Measurements from ENCODE around the gene LRRC49.

LRRC49 gene

DNA sequence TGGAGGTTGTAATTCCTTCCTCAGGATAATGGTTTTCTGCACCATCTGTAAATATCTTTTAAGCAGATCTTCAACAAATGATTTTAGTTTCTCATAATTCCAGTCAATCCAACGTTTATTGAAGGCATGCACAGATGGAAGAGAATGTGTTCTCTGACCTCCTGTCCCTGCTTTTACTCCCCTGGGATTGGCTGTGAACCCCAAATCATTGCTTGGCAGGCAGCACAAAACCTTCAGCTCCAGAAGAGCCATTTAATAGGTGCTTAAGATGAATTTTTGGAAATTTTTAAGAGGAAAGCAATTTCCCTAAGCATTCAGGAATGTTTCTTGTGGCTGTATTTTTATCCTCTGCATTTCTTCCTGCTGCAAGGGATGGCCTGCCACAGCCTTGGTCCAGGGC lies 197.2 kb downstream of the LRRC49 start:
- no peak for TF ChIP-seq CTCF (IDR thresholded peaks at IDR 0.05; ENCODE audit: low read length)
- no peak for TF ChIP-seq EZH2 (IDR thresholded peaks at IDR 0.05; ENCODE audit: borderline replicate concordance, low read length)
- H3K27ac ChIP-seq (ENCODE audit: low read depth, low read length, poor library complexity, severe bottlenecking): no peak overlapping the region
- H3K9me3 ChIP-seq (ENCODE audit: low read length): no peaks in the 10 kb centered on the region
- H3K36me3 ChIP-seq (ENCODE audit: insufficient read depth, low read length): no peaks in the 10 kb centered on the region
- no peak overlapping the region for H3K4me2 ChIP-seq (ENCODE audit: low read length)
- no peaks in the 10 kb centered on the region for H3K79me2 ChIP-seq (ENCODE audit: insufficient read depth, low read length)
- no peaks in the 10 kb centered on the region for H3K27me3 ChIP-seq (ENCODE audit: insufficient read depth, low read length)
- H3F3A ChIP-seq (ENCODE audit: insufficient read depth, low read length): no peaks in the 10 kb centered on the region
- H3K9me2 ChIP-seq (ENCODE audit: low read depth, low read length): no peaks in the 10 kb centered on the region
- H3K9ac ChIP-seq (ENCODE audit: low read length): no peak overlapping the region
- H3K4me1 ChIP-seq (ENCODE audit: insufficient read depth, low read length, severe bottlenecking): no peaks in the 10 kb centered on the region
- H4K20me1 ChIP-seq (ENCODE audit: insufficient read depth, low read length): no peaks in the 10 kb centered on the region
- H3K4me3 ChIP-seq (ENCODE audit: low read depth, low read length, poor library complexity, severe bottlenecking): no peak overlapping the region
- H2AFZ ChIP-seq (ENCODE audit: low read length): no peak overlapping the region

DNA sequence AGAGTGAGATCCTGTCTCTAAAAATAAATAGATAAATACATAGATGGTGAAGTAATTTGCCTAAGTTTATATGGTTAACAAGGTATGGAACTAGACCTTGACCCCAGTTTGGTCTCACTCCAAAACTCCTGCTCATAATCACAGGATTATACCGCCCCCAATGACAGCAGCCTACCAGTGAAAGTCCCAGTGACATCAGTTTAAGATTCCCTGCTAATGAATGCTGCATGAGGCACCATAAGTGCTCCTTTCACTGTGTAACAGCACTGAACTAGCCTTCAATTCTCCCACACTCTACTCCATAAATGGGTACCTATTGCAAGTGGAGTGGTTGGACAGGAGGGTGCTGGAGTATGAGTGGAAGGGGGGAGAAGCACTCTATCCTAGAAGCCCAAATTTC lies 199.0 kb downstream of the LRRC49 start:
- no peaks in the 10 kb centered on the region for H3K9me3 ChIP-seq (ENCODE audit: low read length)
- no peaks in the 10 kb centered on the region for H3K27me3 ChIP-seq (ENCODE audit: insufficient read depth, low read length)
- no peak overlapping the region for H2AFZ ChIP-seq (ENCODE audit: low read length)
- no peaks in the 10 kb centered on the region for H3K9me2 ChIP-seq (ENCODE audit: low read depth, low read length)
- no peaks in the 10 kb centered on the region for H3F3A ChIP-seq (ENCODE audit: insufficient read depth, low read length)
- H3K4me1 ChIP-seq (ENCODE audit: insufficient read depth, low read length, severe bottlenecking): no peaks in the 10 kb centered on the region
- no peak overlapping the region for H3K27ac ChIP-seq (ENCODE audit: low read depth, low read length, poor library complexity, severe bottlenecking)
- no peak overlapping the region for H3K4me3 ChIP-seq (ENCODE audit: low read depth, low read length, poor library complexity, severe bottlenecking)
- no peaks in the 10 kb centered on the region for H3K79me2 ChIP-seq (ENCODE audit: insufficient read depth, low read length)
- TF ChIP-seq CTCF (IDR thresholded peaks at IDR 0.05; ENCODE audit: low read length) (no peak), EZH2 (IDR thresholded peaks at IDR 0.05; ENCODE audit: borderline replicate concordance, low read length) (no peak)
- no peaks in the 10 kb centered on the region for H4K20me1 ChIP-seq (ENCODE audit: insufficient read depth, low read length)
- H3K9ac ChIP-seq (ENCODE audit: low read length): no peak overlapping the region
- H3K4me2 ChIP-seq (ENCODE audit: low read length): no peak overlapping the region
- no peaks in the 10 kb centered on the region for H3K36me3 ChIP-seq (ENCODE audit: insufficient read depth, low read length)

DNA sequence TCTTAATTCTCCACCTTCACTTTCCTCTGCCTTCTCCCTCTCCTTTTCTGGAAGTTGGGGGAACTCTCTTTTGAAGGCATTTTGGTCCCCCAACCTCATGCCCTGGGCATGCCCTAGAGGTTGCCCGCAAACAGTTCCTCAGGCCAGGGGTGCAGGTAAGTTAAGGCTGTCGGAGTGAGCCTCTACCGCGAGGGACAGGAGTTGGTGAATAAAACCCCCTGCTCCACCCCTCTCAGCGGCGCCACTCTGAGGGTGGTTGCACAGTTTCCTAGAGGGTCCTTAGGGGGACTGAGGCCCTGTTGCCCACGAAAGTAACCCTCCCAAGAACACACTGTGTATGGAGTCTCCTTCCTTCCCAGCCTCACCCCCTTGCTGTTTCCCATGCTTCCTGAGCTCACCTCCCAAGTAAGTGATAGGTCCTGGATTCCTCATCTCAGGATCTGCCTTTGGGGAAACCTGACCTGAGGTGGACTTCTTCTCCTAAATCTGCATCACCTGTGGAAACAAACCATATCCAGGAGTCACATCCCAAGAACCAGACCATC lies 199.5 kb downstream of the LRRC49 start:
- Histone ChIP-seq H3K9me3 (ENCODE audit: low read length) (no peaks in the 10 kb centered on the region), H3F3A (ENCODE audit: insufficient read depth, low read length) (no peaks in the 10 kb centered on the region), H2AFZ (ENCODE audit: low read length) (no peak overlapping the region), H3K36me3 (ENCODE audit: insufficient read depth, low read length) (no peaks in the 10 kb centered on the region), H3K9ac (ENCODE audit: low read length) (no peak overlapping the region), H3K4me1 (ENCODE audit: insufficient read depth, low read length, severe bottlenecking) (no peaks in the 10 kb centered on the region), H3K4me3 (ENCODE audit: low read depth, low read length, poor library complexity, severe bottlenecking) (no peak overlapping the region), H3K4me2 (ENCODE audit: low read length) (no peak overlapping the region), H3K27ac (ENCODE audit: low read depth, low read length, poor library complexity, severe bottlenecking) (no peak overlapping the region), H3K27me3 (ENCODE audit: insufficient read depth, low read length) (no peaks in the 10 kb centered on the region), H4K20me1 (ENCODE audit: insufficient read depth, low read length) (no peaks in the 10 kb centered on the region), H3K9me2 (ENCODE audit: low read depth, low read length) (no peaks in the 10 kb centered on the region), H3K79me2 (ENCODE audit: insufficient read depth, low read length) (no peaks in the 10 kb centered on the region)
- no peak for TF ChIP-seq CTCF (IDR thresholded peaks at IDR 0.05; ENCODE audit: low read length)

All from OCI-LY1 (cell line).